ENCODE data around the gene UPP2.

UPP2 gene

DNA sequence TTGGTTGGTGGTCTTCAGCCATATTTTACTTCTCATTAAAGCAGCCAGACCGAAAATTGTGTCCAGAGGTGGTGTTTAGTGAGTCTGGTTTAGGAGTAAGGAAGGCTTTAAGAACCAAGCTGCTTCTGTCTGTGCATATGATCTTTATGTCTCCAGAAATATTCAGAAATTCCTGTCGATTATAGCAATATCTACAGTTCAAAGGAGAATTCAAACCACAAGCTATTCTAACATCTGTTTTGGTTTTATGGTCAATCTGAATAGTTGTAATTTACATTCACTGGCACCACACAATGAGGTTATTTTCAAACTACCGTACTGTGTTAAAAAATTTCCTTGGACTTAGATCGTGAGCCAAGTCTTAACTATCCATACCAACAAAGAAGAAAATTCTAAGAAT, 11.3 kb downstream of the UPP2 start:
- DNase-seq = no peak

DNA sequence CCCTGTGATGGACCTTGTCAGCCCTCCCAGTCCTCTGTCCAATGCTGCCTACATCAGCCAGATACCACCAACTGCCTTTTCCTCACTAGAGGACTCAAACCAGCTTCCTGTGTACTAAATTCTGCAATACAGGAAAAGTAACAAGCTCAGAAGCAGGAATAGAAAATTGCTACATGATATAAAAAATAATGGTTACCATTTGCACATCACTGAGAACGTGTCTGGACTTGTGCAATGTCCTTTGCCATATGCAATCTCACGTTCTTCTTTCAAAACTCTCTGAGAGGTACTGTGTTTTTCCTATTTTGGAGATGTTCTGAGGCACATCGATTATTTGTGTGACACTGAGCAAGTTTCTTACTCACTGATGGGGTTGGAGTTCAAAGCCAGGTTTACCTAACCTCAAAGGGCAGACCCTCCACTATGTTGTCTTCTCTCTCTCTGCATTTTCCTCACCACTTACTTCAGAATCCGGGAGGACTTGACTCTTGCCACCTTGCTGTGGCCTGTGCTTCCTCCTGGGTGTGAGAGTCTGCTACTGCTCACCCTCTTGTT, 12.1 kb downstream of the UPP2 start:
- DNase-seq = no peak

DNA sequence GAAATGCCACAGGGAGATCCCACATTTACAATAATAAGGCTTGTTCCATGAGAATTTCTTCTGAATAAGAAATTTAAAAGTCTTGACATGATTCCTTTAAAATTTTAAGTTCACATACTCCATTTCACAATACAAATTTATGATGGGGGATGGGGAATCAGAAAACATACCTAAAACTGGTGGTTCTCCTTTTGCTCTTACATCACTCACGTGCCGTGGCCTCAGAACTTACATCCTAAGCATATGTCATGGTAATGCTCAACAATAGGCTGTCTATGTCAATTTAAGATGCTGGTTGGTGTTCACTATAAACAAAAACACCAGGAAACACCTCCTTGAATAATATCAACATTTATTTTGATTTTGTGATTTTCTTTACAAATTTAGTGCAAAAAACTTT, 12.8 kb downstream of the UPP2 start:
- no peak for DNase-seq

DNA sequence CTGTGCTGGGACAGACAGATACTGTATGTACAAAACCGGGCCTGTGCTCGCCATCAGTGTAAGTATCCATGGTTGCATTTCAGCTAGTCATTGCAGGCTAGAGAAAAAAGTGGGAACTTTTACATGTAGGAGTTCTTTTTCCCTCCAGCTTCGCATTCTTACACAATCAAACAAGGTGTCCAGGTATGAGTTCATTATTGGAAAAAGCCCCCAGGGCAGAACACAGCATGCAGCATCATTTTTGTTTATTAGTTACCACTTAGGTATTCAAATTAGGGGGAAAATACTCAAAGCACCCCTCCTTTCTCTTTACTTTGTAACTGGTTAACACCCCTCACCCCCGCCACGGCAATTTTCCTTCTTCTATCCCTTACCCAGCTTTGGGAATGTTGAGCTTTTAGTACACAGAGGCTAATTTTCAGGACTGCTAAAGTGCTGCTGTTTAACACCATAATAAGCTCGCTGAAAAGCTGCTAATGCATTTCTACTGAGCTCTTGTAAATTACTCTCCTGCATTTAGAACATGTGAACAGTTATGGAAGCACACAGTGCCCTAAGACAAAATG, 13.6 kb downstream of the UPP2 start:
- no peak for DNase-seq

DNA sequence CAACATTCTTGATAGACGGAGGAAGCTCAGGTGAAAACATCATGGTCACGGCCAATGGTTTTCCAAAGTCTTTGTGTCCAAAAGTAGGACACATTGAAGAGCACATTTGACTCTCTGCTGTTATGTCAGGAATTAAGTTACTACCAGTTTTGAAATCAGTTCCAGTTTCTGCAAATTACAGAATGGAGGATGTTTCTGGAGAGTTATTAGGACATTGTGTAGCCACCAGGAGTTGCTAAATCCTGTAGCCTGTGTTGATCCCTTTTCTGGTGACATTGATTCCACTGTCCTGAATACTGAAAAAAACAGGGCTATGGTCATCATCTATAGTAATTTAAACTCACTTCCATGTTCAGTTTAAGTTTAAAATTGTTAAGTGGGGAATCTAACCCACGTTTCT, 15.3 kb downstream of the UPP2 start:
- no peak for DNase-seq

DNA sequence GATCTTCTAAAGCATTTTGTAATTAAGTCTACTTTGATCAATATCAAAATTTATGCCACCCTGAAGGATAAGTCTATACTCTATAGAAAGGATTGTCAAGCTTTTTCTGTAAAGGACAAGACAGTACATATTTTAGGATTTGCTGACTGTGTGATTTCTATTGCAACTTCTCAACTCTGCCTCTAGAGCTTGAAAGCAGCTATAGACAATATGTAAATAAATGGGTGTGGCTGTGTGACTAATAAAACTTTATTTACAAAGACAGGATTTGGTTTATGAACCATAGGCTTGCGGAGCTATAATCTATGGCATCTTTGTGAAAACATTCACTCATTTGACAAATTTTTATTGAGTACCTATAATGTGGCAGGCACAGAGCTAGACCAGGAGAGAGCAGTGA, 18.4 kb downstream of the UPP2 start:
- no peak for DNase-seq

DNA sequence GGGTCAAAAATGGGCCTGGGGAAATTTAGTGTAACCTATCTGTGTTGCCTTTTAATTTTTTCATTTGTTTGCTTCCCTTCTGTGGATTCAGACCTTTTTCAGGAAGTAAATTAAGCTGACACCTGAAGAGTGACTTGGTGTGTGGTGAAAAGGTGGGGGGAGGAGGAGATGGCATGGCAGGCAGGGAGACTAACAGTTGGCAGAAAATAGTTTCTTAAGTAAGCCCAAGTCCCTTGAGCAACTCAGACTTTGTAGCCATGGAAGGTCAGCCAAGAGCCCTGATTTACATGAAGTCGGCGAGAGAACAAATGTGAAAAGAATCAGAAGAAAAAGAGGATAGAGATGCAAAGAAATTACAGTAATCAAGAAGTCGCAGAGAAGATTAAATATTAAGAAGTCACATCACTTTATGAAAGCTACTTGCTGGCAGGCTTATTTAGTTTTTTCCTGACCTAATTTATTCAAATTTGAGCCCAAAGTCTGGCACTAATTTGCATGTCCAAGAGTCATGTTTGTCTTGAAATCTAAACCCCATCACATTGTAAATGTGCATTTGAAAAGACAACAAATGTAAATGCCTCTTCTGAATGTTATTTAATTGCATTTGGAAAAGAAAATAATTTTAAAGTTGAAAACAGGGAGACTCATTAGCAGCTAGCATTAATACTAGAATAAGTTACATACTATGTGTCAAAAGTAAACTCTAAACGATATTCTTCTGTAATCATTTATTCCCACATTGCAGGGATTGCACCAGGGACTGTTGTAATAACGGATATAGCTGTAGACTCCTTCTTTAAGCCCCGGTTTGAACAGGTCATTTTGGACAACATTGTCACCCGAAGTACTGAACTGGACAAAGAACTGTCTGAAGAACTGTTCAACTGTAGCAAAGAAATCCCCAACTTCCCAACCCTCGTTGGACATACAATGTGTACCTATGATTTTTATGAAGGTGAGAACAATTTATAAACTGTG, 19.3 kb downstream of the UPP2 start:
- no peak for DNase-seq

DNA sequence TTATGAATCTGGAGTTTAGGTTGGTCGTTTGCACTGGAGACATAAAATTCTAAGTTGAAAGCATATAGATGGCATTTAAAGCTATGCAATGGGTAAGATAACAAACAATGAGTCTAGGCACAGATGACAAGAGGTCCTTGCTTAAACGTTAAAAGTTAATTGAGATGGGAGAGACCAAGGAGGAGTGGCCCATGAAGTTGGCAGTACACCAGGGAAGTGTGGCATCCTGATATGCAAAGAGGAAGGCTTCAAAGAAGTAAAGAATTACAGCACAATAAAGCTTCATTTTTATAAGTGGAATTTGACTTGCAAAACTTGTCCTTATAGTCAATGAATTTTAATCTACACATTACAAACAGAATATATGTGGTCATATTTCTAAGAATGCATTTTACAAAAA, 23.2 kb downstream of the UPP2 start:
- no peak for DNase-seq

DNA sequence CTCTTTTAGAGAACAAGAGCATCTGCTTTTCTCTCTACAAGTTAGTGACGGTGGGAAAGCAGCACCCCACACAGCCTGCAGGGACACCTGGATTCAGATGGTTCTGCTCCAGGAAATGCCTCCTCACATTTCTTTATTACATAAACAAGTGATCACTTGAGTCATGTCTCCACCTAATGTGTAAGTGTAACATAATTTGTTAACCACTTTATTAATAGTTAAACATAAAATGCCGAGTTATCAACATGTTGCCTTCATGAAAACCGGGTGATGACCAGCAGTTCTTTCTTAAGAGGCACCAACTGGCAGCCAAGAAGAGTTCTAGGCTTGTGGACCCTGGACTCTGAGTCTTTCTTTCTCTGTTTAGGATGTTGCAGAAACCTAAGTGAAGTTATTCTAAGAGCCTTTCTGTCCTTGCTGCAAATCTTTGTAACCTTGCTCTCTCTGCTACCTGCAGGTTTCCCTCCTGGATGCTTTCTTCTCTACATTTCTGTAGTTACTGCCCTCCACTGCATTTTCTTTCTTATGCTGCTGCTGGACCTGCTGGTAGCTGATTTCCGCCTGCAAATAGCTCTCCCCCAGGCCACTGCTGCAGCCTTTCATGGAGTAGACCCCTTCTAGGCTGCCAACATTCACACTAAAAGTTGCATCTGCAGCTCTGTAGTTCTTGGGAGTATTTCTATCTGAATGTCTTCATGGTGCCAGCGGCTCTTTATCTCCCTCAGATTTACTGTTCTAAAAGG, 24.3 kb downstream of the UPP2 start:
- DNase-seq = no peak

DNA sequence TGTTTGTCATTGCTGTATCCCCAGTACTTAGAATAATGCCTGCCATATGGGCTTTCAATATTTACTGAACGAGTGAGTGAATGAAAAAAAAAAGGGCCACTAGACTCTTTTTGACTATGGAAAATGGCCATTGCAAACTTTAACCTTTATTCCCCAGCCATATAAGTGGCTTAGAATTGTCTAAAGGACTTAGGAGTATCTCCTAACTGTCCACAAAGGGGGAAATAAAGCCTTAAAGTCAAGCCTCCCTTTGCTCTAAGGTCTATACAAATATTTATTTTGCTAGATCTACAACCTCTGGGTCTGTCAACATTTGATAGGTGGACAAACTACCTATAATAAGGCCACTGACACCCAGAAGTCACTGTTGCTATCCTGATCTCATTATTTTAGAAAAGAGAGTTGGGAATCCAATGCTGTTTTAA, 25.7 kb downstream of the UPP2 start:
- no peak for DNase-seq

DNA sequence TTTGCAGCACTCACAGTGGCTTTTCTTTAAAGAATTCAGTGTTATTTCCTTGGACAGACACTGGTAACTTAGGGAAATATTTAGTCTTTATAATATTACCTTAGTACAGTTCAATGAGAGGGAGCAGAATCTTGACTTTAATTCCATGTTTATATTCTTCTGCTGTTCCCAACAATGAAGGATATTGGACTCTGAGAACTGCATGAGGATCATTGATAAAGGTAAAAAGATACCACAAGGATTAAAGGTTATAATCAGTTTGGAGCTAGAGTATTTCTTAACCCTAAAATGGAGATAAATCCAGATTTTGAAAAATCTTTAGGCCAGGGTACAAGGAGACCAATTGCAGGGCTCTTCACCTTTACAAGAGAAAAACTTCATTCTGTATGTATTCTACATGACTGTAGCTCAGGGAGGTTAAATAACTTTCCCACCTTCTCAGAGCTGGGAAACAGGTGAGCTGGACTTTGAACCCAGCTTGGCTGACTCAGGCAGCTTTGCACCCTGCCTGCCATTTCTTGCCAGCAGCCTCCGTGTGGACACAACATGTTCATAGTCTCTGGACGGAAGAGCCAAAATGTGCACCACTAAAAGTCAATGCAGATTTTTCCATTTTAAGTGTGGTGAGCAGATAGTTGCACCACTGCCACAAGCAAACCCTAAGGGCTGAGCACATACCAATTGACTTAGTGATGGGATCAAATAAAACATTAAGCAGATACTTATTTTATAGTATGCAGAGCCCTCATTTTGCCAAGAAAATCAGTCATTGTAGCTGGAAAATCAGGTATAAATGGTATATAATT, 26.7 kb downstream of the UPP2 start:
- no peak for DNase-seq

DNA sequence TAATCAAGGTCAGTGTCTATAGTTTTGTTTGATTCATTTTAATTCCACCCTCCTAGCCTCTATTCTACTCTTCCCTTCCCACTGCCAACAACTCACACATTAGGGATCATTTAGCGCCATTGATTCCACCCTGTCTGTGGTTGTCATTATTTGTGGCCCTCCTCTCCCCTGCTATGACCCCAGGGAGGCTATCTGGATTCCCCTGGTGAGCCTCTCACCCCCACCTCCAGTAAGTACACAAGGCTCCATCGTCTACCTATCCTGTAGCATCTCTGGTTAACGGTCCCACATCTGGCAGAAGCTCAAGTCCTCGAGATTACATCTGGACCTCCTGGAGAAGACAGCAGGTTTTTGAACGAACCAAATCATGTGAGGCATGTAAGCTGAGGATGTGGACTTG, 27.4 kb downstream of the UPP2 start:
- DNase-seq = no peak

DNA sequence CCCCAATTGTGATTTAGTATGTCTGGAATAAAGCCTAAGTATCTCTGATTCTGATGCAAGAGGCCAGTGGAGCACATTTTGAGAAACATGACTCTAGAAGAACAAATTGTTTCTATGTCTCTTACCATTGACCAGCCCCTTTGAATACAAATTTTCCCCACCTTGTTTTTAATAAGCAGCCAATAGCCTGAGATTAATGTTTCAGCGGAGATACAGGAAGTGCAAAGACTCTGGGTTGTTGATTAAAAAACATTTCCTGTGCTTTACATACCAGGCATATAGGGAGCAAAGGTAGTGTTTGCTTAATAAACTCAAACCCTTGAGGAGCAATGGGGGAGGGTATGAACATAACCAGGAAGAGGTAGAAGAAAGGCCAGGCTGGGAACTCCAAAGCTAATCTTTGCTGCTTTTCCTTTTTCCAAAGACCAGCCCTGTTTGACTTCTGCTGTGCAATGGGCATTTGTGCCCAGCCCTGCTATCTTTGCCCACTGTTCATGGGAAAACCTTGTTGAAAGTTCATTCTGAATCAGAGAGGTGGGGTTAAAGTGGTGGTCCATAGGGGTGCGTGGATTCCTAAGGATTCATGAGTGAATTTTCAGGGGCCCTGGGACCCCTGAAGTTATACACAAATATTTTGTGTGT, 29.3 kb downstream of the UPP2 start:
- no peak for DNase-seq

DNA sequence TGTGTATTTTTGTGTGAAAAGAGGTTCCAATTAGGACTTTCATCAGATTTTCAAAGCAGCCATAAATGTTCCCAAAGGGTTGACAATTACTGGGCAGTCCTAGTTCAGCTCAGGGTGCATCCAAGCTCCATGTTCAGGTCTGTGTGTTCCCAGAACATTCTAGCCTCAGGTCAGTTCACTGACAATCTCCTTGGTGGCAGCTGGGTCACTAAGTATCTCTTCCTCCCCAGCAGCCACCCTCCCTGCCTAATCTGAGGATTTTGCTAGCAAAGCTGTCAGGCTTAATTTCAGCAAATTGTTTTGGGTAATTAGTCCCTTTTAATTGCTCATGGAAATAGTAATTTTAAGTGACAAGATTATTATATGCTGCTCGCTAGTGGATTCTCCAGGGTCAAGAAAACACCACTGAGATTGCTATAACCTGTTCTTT, 29.8 kb downstream of the UPP2 start:
- DNase-seq = no peak

DNA sequence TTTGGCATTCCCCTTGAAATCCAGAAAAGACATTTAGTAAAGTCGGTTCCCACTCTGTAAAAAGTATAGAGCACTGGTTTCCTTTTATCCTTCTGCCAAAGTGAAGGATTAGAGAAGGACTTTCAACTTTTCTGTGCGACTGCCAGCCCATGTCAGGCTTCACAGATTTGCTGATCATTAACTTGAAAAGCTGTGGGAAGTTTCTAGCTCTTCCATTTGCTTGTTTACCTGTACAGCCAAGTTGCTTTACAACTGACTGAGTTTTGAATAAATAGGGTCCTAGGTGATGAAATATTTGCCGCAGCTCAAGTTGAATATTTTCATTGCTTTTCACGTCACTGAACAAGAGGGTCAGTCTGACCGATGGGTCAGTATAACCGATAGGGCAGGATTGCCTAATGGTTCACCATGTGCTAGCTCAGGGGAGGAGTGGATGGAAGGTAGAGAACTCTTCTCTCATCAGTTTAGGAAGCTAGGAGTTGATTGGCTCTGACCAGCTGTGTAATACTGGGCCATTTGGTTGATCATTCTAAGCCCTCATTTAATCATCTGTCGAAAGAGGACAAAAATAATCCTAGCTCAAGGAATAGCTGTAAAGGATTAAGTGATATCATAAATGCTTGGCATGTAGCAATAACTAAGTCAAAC, 30.4 kb downstream of the UPP2 start:
- DNase-seq = no peak

DNA sequence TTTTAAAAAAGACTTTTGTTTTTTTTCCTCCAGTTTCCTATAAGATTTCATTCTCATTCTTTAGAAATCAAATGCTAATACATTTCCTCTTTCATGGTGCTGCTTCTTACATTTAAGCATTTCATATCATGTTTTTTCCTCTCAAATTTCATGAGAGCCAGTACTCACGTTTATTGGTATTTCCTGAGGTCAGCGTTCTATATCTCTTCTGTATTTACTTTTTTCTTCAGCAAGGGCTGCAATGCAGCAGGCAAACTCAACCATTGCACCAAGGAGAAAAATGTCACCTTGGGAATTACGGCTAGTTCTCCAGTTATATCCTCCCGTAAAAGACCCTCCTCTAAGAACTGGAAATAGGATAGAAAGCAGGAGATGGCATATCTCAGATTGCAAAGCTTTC, 32.4 kb downstream of the UPP2 start:
- no peak for DNase-seq

DNA sequence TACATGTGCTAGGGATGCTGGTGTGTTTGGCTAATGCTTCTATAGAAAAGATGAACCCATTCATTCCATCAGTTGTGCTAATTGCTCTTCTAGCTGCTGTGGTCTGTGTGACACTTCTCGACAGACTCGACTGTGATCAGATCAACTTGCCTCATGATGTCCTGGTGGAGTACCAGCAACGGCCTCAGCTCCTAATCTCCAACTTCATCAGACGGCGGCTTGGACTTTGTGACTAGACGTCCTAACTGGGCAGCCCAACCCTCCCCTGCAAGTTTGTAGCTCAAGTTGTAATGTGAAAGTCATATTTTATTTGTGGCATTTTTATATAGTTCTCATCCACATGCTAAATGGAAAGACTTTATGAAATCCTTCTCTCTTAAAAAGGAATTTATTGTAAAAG, 33.0 kb downstream of the UPP2 start:
- DNase-seq = no peak

DNA sequence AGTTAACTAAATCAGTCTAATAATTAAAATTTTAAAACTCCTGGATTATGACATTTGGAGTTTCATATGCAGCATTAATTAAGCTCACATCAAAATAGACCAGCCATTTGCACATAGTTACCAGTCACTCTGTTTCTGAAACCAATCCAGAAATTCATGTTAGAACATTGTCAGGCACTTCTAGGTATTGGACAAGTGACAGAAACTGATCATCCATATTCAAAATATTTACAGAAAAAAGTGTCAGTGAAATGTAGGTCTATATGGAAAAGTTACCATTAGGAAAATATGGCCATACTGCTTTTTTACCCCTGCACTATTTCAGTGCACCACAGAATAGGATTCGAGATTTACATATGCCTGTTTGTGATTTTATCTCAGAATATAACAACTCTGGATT, 33.4 kb downstream of the UPP2 start:
- DNase-seq = no peak

DNA sequence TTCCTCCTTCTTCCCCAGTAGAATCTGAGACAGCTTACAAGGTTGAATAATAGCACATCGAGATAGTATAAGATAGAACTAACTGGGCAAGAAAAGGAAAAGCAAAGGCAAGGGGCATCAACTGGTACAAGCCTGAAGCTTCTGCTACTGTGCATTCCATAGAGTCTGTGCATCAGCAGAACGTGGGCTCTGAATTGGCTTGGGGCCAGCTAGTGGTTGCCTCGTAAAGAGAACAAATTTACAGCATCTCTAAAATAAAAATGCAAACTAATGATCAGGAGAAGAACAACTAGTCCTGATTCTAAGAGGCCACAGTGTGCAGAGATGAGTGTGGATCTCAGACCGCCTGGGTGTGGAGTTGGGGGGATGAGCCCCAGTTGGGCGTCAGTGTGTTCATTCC, 36.6 kb downstream of the UPP2 start:
- no peak for DNase-seq

DNA sequence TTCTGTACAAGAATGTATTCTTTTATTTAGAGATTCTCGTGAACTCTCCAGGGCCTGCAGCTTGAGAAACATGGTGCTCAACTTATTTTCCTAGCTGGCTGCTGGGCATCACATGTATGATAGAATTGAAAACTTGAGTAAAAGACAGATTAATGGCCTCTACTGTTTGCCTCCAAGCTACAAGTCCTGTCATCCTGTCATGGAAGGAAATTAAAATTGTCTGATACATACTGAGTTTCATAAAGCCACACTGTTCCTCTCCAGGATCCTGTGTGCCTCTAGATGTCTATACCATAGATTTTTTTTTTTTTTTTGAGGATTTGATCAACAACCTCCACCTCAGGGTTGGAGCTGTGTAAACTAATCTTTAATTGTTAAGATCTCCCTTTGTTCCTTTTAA, 38.5 kb downstream of the UPP2 start:
- no peak for DNase-seq

DNA sequence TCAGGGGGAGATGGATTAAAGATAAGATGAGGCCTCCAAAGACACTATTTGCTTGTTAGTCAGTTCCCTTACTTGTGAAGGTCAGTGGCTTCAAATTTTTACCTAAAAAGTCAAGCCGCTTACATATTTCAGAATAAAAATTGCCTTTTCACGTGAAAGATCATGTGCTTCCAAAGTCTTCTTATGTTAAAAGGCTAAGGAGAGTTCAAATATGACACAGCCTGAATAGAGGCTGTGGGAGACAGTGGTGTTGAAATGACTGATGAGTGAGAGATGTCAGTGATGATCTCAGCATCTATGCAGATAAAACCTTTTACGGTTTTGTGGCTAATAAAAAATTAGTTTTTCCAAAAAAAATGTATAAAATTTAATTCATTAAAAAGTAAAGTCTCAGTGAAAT, 40.5 kb downstream of the UPP2 start:
- no peak for DNase-seq

Measured in activated naive CD4-positive, alpha-beta T cell treated with Interleukin-2 at 50 U/mL for 16 hours (primary cell).